Endothelial cell of umbilical vein (primary cell): ENCODE data around the gene EFNA5. TPM values are rescaled to one million over a fixed set of nuclear protein-coding genes. Genes with fewer than 3 reads are reported as not detected.

Source experiments
- BruUV-seq: library from RNA; stranded (reverse); fragments of 400-500 nt; replicated peaks from 2 replicates; lab custom pipeline; 2021; lab: Mats Ljungman, UMichigan
- CTCF ChIA-PET: fragments of 300-600, 350-600 bp; sonication (Branson Sonifier 250); formaldehyde crosslinking; loops from one replicate; lab custom pipeline; 2021; ENCODE audit warnings: antibody characterized with exemption, inconsistent platforms; lab: Charles Lee
- POLR2A ChIA-PET: fragments of 300-600, 350-600 bp; sonication (Branson Sonifier 250); formaldehyde crosslinking; loops from one replicate; lab custom pipeline; 2021; ENCODE audit warnings: antibody characterized with exemption, inconsistent platforms; lab: Charles Lee
- DNase-seq: peaks from one replicate; pipeline ENCODE4 v3.0.0-alpha.2; 2011; ENCODE audit warnings: low read depth, low spot score
- FAIRE-seq: peaks from 2 replicates; lab custom pipeline; 2011; peaks lifted over from hg19 to GRCh38; lab: Jason Lieb, UNC
- H2AFZ ChIP-seq: 2 replicates; pipeline ENCODE4 v1.6.0; 2012; ENCODE audit warnings: low read depth, low read length, control low read depth, inconsistent platforms
- H3K27ac ChIP-seq: 2 replicates; pipeline ENCODE4 v1.5.1; 2011; ENCODE audit warnings: low read depth, mild to moderate bottlenecking, control low read depth, low read length, moderate library complexity; ENCODE audit not compliant: insufficient read depth
- H3K27me3 ChIP-seq, 2 experiments: 2 replicates each; pipeline versions ENCODE4 v1.6.0 to v1.6.1; 2011; ENCODE audit warnings: low read length in 2 of 2, mixed read lengths in 1 of 2; ENCODE audit not compliant: control insufficient read depth in 2 of 2, insufficient read depth in 2 of 2
- H3K36me3 ChIP-seq, 2 experiments: 2 replicates in 1 of 2; 3 replicates in 1 of 2; pipeline ENCODE4 v1.5.1; 2011; ENCODE audit warnings: low read length in 2 of 2, mild to moderate bottlenecking in 1 of 2, moderate library complexity in 1 of 2; ENCODE audit not compliant: control insufficient read depth in 2 of 2, insufficient read depth in 2 of 2; ENCODE audit errors: extremely low read depth in 1 of 2
- H3K4me1 ChIP-seq: 3 replicates; pipeline ENCODE4 v1.5.1; 2011; ENCODE audit warnings: mild to moderate bottlenecking, low read length; ENCODE audit not compliant: control insufficient read depth, insufficient read depth; ENCODE audit errors: extremely low read depth
- H3K4me2 ChIP-seq: 2 replicates; pipeline ENCODE4 v1.6.1; 2011; ENCODE audit warnings: low read length, control low read depth, mixed read lengths; ENCODE audit not compliant: insufficient read depth
- H3K4me3 ChIP-seq, 3 experiments: fragments of 200-600 bp in 1 of 3; sonication (generic), shearing (Covaris generic) in 1 of 3; replicated peaks in 1 of 3; 2 replicates each; pipeline ENCODE4 v1.5.1; 2011 to 2016; ENCODE audit warnings: control low read depth in 3 of 3, low read length in 3 of 3, mild to moderate bottlenecking in 2 of 3, inconsistent platforms in 1 of 3, low read depth in 1 of 3, moderate library complexity in 1 of 3; ENCODE audit not compliant: insufficient read depth in 1 of 3
- H3K79me2 ChIP-seq: 2 replicates; pipeline ENCODE4 v1.6.0; 2012; ENCODE audit warnings: low read length, inconsistent platforms; ENCODE audit not compliant: control insufficient read depth, insufficient read depth
- H3K9ac ChIP-seq: replicated peaks from 2 replicates; pipeline ENCODE3; 2011; ENCODE audit warnings: low read length, control low read depth; ENCODE audit not compliant: insufficient read depth; ENCODE audit errors: extremely low read depth
- H3K9me1 ChIP-seq: replicated peaks from 3 replicates; pipeline ENCODE4 v1.6.0; 2011; ENCODE audit warnings: mild to moderate bottlenecking, low read length; ENCODE audit not compliant: control insufficient read depth, insufficient read depth; ENCODE audit errors: extremely low read depth
- H3K9me3 ChIP-seq: replicated peaks from 2 replicates; pipeline ENCODE4 v1.5.1; 2012; ENCODE audit warnings: low read length, inconsistent platforms; ENCODE audit not compliant: control insufficient read depth, insufficient read depth
- H4K20me1 ChIP-seq: replicated peaks from 2 replicates; pipeline ENCODE3; 2011; ENCODE audit warnings: mild to moderate bottlenecking, low read length; ENCODE audit not compliant: control insufficient read depth, insufficient read depth; ENCODE audit errors: extremely low read depth
- CTCF ChIP-seq, 2 donors: IDR thresholded peaks; 1 replicate in 1 of 2; 2 replicates in 1 of 2; pipeline ENCODE4 v1.5.1; 2011; ENCODE audit warnings: low read length in 2 of 2, mild to moderate bottlenecking in 2 of 2, moderate library complexity in 2 of 2, control low read depth in 1 of 2, inconsistent platforms in 1 of 2, low read depth in 1 of 2; ENCODE audit not compliant: insufficient read depth in 1 of 2; ENCODE audit errors: extremely low read depth in 1 of 2
- EZH2 ChIP-seq: IDR thresholded peaks from 2 replicates; pipeline ENCODE4 v1.6.1; 2012; ENCODE audit warnings: borderline replicate concordance, low read depth, mild to moderate bottlenecking, moderate library complexity, low read length, inconsistent platforms; ENCODE audit not compliant: severe bottlenecking
- FOS ChIP-seq: IDR thresholded peaks from 2 replicates; pipeline ENCODE4 v1.6.1; 2011; ENCODE audit warnings: mild to moderate bottlenecking, low read length, moderate library complexity, borderline replicate concordance; ENCODE audit not compliant: insufficient read depth
- GATA2 ChIP-seq: IDR thresholded peaks from 2 replicates; pipeline ENCODE4 v1.7.0; 2011; ENCODE audit warnings: low read depth, mild to moderate bottlenecking, moderate library complexity, mixed read lengths, low read length; ENCODE audit not compliant: insufficient read length, insufficient read depth
- JUN ChIP-seq: IDR thresholded peaks from 2 replicates; pipeline ENCODE4 v1.6.1; 2011; ENCODE audit warnings: borderline replicate concordance, low read depth; ENCODE audit not compliant: insufficient read length, insufficient read depth
- MYC ChIP-seq: IDR thresholded peaks from one replicate; pipeline ENCODE4 v1.6.1; 2011; ENCODE audit warnings: mild to moderate bottlenecking, low read depth, low read length
- POLR2A ChIP-seq: IDR thresholded peaks from 2 replicates; pipeline ENCODE4 v1.6.1; 2012; ENCODE audit warnings: low read depth, mild to moderate bottlenecking, control low read depth, low read length
- POLR2AphosphoS5 ChIP-seq: IDR thresholded peaks from 2 replicates; pipeline ENCODE4 v1.6.1; 2012; ENCODE audit warnings: low read depth, mild to moderate bottlenecking, control low read depth, low read length, moderate library complexity; ENCODE audit not compliant: insufficient read depth
- dilution Hi-C: fragments of 300-500 bp; cut with MboI; formaldehyde crosslinking; loops from one replicate; pipeline ENCODE4 v1.15.0; 2019; ENCODE audit warnings: low sequenced_read_pairs; ENCODE audit not compliant: extremely low pct_ligation_motif_present
- intact Hi-C: fragments of 100-400 bp; cut with micrococcal nuclease; formaldehyde crosslinking; loops from one replicate; pipeline ENCODE4 v1.10.0; 2022
- polyA plus RNA-seq, 4 experiments: library from polyadenylated mRNA; depleted of rRNA in 3 of 4; stranded (reverse) in 3 of 4; unstranded in 1 of 4; fragments of >200 nt; gene quantifications; 2 replicates each; pipeline versions ENCODE4 v1.2.1 to v1.2.3, GENCODE V29; 2011 to 2012; ENCODE audit warnings: missing spikeins in 1 of 4
- total RNA-seq: library from RNA; stranded (reverse); gene quantifications from 2 replicates; pipeline ENCODE4 v1.2.3, GENCODE V29; 2021
- TF ChIP-seq, protein P1 (sequence below): IDR thresholded peaks from 2 replicates; pipeline ENCODE4 v1.6.1; 2011; ENCODE audit not compliant: insufficient read depth, insufficient read length

The EFNA5 gene
- total and polyA plus RNA-seq, 2 donors (not counting 3 experiments of a cell fraction or from before 2014, with no cell fraction given) = 13.6 to 22.1 TPM

DNA sequence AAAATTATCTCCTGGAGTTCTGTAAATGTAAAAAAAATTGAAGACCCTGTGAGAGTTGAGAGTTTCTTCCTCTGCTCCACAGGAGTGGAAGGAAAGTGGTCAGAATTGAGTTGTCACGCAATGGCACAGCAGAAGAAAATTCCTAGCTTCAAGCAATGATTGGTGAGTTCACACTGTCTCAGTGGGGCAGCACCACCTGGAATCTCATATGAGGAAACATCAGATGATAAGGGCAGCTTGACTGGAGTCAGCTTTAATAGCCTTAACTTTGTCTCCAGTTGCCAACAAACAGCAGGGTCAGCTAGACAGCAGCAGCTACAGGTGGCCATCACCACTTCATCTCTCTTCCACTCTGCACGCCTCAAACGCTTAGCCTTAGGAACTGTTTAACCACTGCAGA, 211.1 kb downstream of the EFNA5 start:
- BruUV-seq = no TSS peak
- no peak for DNase-seq
- no peaks in the 10 kb centered on the region for H3K9me3 ChIP-seq
- no peaks in the 10 kb centered on the region for H4K20me1 ChIP-seq
- no peaks in the 10 kb centered on the region for H3K27me3 ChIP-seq
- POLR2A ChIA-PET = no interaction called here
- H3K9me1 ChIP-seq = no peaks in the 10 kb centered on the region
- no peak for TF ChIP-seq MYC
- TF ChIP-seq POLR2A = no peak
- no peak for TF ChIP-seq GATA2
- no peak for TF ChIP-seq CTCF (IDR thresholded peaks at IDR 0.05; ENCODE audit: extremely low read depth in 1 of 2, insufficient read depth in 1 of 2, low read depth in 1 of 2, low read length in 2 of 2)
- TF ChIP-seq EZH2 = no peak
- TF ChIP-seq, protein P1, sequence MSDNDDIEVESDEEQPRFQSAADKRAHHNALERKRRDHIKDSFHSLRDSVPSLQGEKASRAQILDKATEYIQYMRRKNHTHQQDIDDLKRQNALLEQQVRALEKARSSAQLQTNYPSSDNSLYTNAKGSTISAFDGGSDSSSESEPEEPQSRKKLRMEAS = no peak
- TF ChIP-seq JUN = no peak
- no peak for TF ChIP-seq POLR2AphosphoS5
- no peak for TF ChIP-seq FOS
- H3K4me2 ChIP-seq = no peak overlapping the region
- no peak overlapping the region for H2AFZ ChIP-seq
- no peak overlapping the region for H3K9ac ChIP-seq
- no peak overlapping the region for H3K27ac ChIP-seq
- CTCF ChIA-PET = no interaction called here
- FAIRE-seq = no peak
- H3K4me1 ChIP-seq = no peaks in the 10 kb centered on the region
- intact Hi-C loops (no loop called here), dilution Hi-C loops (no loop called here)
- H3K4me3 ChIP-seq = no peak overlapping the region
- no peaks in the 10 kb centered on the region for H3K36me3 ChIP-seq
- no peaks in the 10 kb centered on the region for H3K79me2 ChIP-seq
